ENCODE results near the gene EYA4.

The EYA4 gene

GRCh38 chr6:133428295-133428694 is 187.1 kb downstream of the EYA4 start:
- Histone ChIP-seq H3K4me3 (ENCODE audit: low read depth, low read length, poor library complexity, severe bottlenecking) (no peak overlapping the region), H3K36me3 (ENCODE audit: insufficient read depth, low read length) (no peaks in the 10 kb centered on the region), H3K4me2 (ENCODE audit: low read length) (no peak overlapping the region), H3K27me3 (ENCODE audit: insufficient read depth, low read length) (no peaks in the 10 kb centered on the region), H3K4me1 (ENCODE audit: insufficient read depth, low read length, severe bottlenecking) (no peaks in the 10 kb centered on the region), H3K9me3 (ENCODE audit: low read length) (no peaks in the 10 kb centered on the region), H2AFZ (ENCODE audit: low read length) (no peak overlapping the region), H3K9me2 (ENCODE audit: low read depth, low read length) (no peaks in the 10 kb centered on the region), H3K79me2 (ENCODE audit: insufficient read depth, low read length) (no peaks in the 10 kb centered on the region), H4K20me1 (ENCODE audit: insufficient read depth, low read length) (no peaks in the 10 kb centered on the region), H3K27ac (ENCODE audit: low read depth, low read length, poor library complexity, severe bottlenecking) (no peak overlapping the region), H3F3A (ENCODE audit: insufficient read depth, low read length) (no peaks in the 10 kb centered on the region), H3K9ac (ENCODE audit: low read length) (no peak overlapping the region)
- no peak for TF ChIP-seq CTCF (IDR thresholded peaks at IDR 0.05; ENCODE audit: low read length)
- no peak for TF ChIP-seq EZH2 (IDR thresholded peaks at IDR 0.05; ENCODE audit: borderline replicate concordance, low read length)

DNA sequence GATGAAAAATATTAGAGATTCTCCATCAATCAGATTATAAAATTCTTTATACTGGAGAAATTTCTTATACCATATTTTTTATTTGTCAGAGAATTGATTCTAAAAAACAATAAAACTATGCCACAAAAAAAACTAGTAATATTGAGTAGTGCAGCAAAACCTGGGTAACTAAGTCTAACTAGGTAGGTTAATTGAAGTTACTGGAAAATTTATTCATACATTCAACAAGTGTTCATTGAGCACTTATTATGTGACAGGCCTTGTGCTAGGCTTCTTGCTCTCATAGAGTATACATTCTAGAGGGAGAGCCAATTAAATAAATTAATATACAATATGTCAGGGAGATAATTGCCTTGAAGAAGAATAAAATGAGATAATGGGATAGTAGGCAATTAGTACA is 189.4 kb downstream of the EYA4 start:
- no peaks in the 10 kb centered on the region for H3K27me3 ChIP-seq (ENCODE audit: insufficient read depth, low read length)
- H3F3A ChIP-seq (ENCODE audit: insufficient read depth, low read length), result no peaks in the 10 kb centered on the region
- H3K4me2 ChIP-seq (ENCODE audit: low read length), result no peak overlapping the region
- H3K79me2 ChIP-seq (ENCODE audit: insufficient read depth, low read length), result no peaks in the 10 kb centered on the region
- H3K4me1 ChIP-seq (ENCODE audit: insufficient read depth, low read length, severe bottlenecking), result no peaks in the 10 kb centered on the region
- H3K9me2 ChIP-seq (ENCODE audit: low read depth, low read length), result no peaks in the 10 kb centered on the region
- TF ChIP-seq CTCF (IDR thresholded peaks at IDR 0.05; ENCODE audit: low read length) (no peak), EZH2 (IDR thresholded peaks at IDR 0.05; ENCODE audit: borderline replicate concordance, low read length) (no peak)
- H4K20me1 ChIP-seq (ENCODE audit: insufficient read depth, low read length), result no peaks in the 10 kb centered on the region
- H3K4me3 ChIP-seq (ENCODE audit: low read depth, low read length, poor library complexity, severe bottlenecking), result no peak overlapping the region
- no peak overlapping the region for H2AFZ ChIP-seq (ENCODE audit: low read length)
- H3K9me3 ChIP-seq (ENCODE audit: low read length), result no peaks in the 10 kb centered on the region
- no peak overlapping the region for H3K9ac ChIP-seq (ENCODE audit: low read length)
- H3K27ac ChIP-seq (ENCODE audit: low read depth, low read length, poor library complexity, severe bottlenecking), result no peak overlapping the region
- no peaks in the 10 kb centered on the region for H3K36me3 ChIP-seq (ENCODE audit: insufficient read depth, low read length)

DNA sequence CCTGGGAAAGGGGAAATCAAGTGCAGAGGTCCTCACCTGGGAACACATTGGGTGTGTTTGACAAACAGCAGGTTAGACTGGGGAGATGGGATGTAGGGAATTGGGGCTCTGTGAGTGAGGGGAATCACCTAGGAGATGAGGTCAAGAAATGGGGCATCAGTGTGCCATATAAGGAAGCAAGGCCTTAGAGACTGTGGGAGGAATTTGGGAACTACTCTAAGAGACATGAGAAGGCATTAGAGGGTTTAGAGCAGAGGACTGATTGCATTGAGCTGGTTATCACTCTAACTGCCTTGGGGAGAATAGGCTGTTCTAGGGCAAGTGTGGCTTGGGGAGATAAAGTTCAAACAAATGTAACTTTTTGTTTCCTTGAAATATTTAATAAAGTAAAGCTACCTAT is 189.9 kb downstream of the EYA4 start:
- H3K9me2 ChIP-seq (ENCODE audit: low read depth, low read length), result no peaks in the 10 kb centered on the region
- H3K9me3 ChIP-seq (ENCODE audit: low read length), result no peaks in the 10 kb centered on the region
- no peak overlapping the region for H3K4me3 ChIP-seq (ENCODE audit: low read depth, low read length, poor library complexity, severe bottlenecking)
- H3K27ac ChIP-seq (ENCODE audit: low read depth, low read length, poor library complexity, severe bottlenecking), result no peak overlapping the region
- TF ChIP-seq EZH2 (IDR thresholded peaks at IDR 0.05; ENCODE audit: borderline replicate concordance, low read length), result no peak
- no peak for TF ChIP-seq CTCF (IDR thresholded peaks at IDR 0.05; ENCODE audit: low read length)
- H3K27me3 ChIP-seq (ENCODE audit: insufficient read depth, low read length), result no peaks in the 10 kb centered on the region
- H3F3A ChIP-seq (ENCODE audit: insufficient read depth, low read length), result no peaks in the 10 kb centered on the region
- H3K9ac ChIP-seq (ENCODE audit: low read length), result no peak overlapping the region
- H3K36me3 ChIP-seq (ENCODE audit: insufficient read depth, low read length), result no peaks in the 10 kb centered on the region
- H3K4me2 ChIP-seq (ENCODE audit: low read length), result no peak overlapping the region
- no peaks in the 10 kb centered on the region for H3K4me1 ChIP-seq (ENCODE audit: insufficient read depth, low read length, severe bottlenecking)
- no peaks in the 10 kb centered on the region for H4K20me1 ChIP-seq (ENCODE audit: insufficient read depth, low read length)
- H3K79me2 ChIP-seq (ENCODE audit: insufficient read depth, low read length), result no peaks in the 10 kb centered on the region
- H2AFZ ChIP-seq (ENCODE audit: low read length), result no peak overlapping the region
